Hepatocyte (in vitro differentiated cells): Measurements from ENCODE around the gene INSR. TPM values are rescaled to one million over a fixed set of nuclear protein-coding genes. Genes with fewer than 3 reads are reported as not detected.

Experiments used
- DNase-seq: peaks from one replicate; pipeline ENCODE4 v3.0.0-alpha.2; 2016; ENCODE audit warnings: low spot score
- H2AFZ ChIP-seq: fragments of 200-600 bp; sonication (generic); 2 replicates; pipeline ENCODE4 v1.6.0; 2016; ENCODE audit warnings: antibody characterized with exemption, mild to moderate bottlenecking
- H3K27ac ChIP-seq: fragments of 200-600 bp; sonication (generic); 2 replicates; pipeline ENCODE4 v1.5.1; 2016; ENCODE audit warnings: mild to moderate bottlenecking
- H3K27me3 ChIP-seq: fragments of 200-600 bp; sonication (generic); 2 replicates; pipeline ENCODE4 v1.6.1; 2016
- H3K36me3 ChIP-seq: fragments of 200-600 bp; sonication (generic); replicated peaks from 2 replicates; pipeline ENCODE4 v1.5.1; 2016; ENCODE audit warnings: low read depth; ENCODE audit not compliant: insufficient read depth
- H3K4me1 ChIP-seq: fragments of 200-600 bp; sonication (generic); 2 replicates; pipeline ENCODE4 v1.5.1; 2016; ENCODE audit warnings: mild to moderate bottlenecking, moderate library complexity; ENCODE audit not compliant: insufficient read depth
- H3K4me2 ChIP-seq: fragments of 200-600 bp; sonication (generic); 2 replicates; pipeline ENCODE4 v1.6.0; 2016
- H3K4me3 ChIP-seq: fragments of 200-600 bp; sonication (generic); 2 replicates; pipeline ENCODE4 v1.5.1; 2016; ENCODE audit warnings: mild to moderate bottlenecking
- H3K79me2 ChIP-seq: fragments of 200-600 bp; sonication (generic); 2 replicates; pipeline ENCODE4 v1.6.0; 2017; ENCODE audit warnings: mild to moderate bottlenecking
- H3K9me2 ChIP-seq: fragments of 200-600 bp; sonication (generic); replicated peaks from 2 replicates; pipeline ENCODE4 v1.6.0; 2017; ENCODE audit warnings: mild to moderate bottlenecking; ENCODE audit not compliant: insufficient read depth
- H3K9me3 ChIP-seq: fragments of 200-600 bp; sonication (generic); 2 replicates; pipeline ENCODE4 v1.5.1; 2016; ENCODE audit warnings: low read depth, mild to moderate bottlenecking
- H4K20me1 ChIP-seq: fragments of 200-600 bp; sonication (generic); 2 replicates; pipeline ENCODE4 v1.6.0; 2016; ENCODE audit warnings: mild to moderate bottlenecking; ENCODE audit not compliant: insufficient read depth, poor library complexity, severe bottlenecking
- EZH2 ChIP-seq: fragments of 200-600 bp; sonication (generic); IDR thresholded peaks from 2 replicates; pipeline ENCODE4 v1.6.1; 2016; ENCODE audit warnings: antibody characterized with exemption, mild to moderate bottlenecking, borderline replicate concordance
- EZH2phosphoT487 ChIP-seq: fragments of 200-600 bp; sonication (generic); IDR thresholded peaks from one replicate; pipeline ENCODE4 v1.6.1; 2018; ENCODE audit warnings: antibody characterized with exemption, mild to moderate bottlenecking, low read depth, moderate library complexity; ENCODE audit not compliant: unreplicated experiment, severe bottlenecking
- WGBS: methylation state at CpG from one replicate; pipeline ENCODE4 v1.1.6; 2016; ENCODE audit warnings: low lambda C conversion rate; ENCODE audit errors: missing lambda C conversion rate; 5-methylcytosine and 5-hydroxymethylcytosine counted together
- polyA plus RNA-seq: library from polyadenylated mRNA; unstranded; fragments of >200 nt; fragmentation: Nextera tagmentation; extraction: Ambion mirVana; gene quantifications from 2 replicates; pipeline ENCODE4 v1.2.1, GENCODE V29; 2016
- total RNA-seq: library from RNA; depleted of rRNA; stranded (reverse); fragments of >200 nt; gene quantifications from 2 replicates; pipeline ENCODE4 v1.2.3, GENCODE V29; 2014
- TF ChIP-seq, protein P1 (sequence below): fragments of 200-600 bp; sonication (generic); IDR thresholded peaks from 2 replicates; pipeline ENCODE4 v1.5.1; 2016; ENCODE audit warnings: antibody characterized with exemption, mild to moderate bottlenecking; ENCODE audit not compliant: poor library complexity

INSR gene
- total and polyA plus RNA-seq, 2 experiments from 2014 or later: 17.0 to 59.0 TPM

DNA sequence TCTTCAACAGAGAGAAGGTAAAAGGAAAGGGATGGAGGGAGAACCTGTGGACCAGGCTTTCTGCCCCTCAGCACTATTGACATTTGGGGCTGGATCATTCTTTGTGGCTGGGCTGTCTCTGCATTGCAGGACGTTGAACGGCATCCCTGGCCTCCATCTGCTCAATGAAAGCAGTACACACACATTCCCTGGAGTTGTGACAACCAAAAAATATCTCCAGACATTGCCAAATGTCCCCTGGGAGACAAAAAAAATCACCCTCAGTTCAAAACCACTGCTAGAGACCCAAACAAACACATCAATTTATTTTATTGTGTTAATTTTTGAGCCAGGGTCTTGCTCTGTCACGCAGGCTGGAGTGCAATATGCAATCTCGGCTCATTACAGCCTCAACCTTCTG is 43.3 kb downstream of the INSR start:
- WGBS: 76% methylated on average over 4 of the region's 4 CpGs
- no peaks in the 10 kb centered on the region for H3K9me2 ChIP-seq
- H3K4me1 ChIP-seq: no peaks in the 10 kb centered on the region
- no peaks in the 10 kb centered on the region for H3K27me3 ChIP-seq
- no peak overlapping the region for H3K4me2 ChIP-seq
- no peaks in the 10 kb centered on the region for H3K36me3 ChIP-seq
- no peaks in the 10 kb centered on the region for H3K9me3 ChIP-seq
- DNase-seq: no peak
- H4K20me1 ChIP-seq: no peaks in the 10 kb centered on the region
- H2AFZ ChIP-seq: no peak overlapping the region
- no peak overlapping the region for H3K4me3 ChIP-seq
- H3K27ac ChIP-seq: no peak overlapping the region
- TF ChIP-seq, protein P1, sequence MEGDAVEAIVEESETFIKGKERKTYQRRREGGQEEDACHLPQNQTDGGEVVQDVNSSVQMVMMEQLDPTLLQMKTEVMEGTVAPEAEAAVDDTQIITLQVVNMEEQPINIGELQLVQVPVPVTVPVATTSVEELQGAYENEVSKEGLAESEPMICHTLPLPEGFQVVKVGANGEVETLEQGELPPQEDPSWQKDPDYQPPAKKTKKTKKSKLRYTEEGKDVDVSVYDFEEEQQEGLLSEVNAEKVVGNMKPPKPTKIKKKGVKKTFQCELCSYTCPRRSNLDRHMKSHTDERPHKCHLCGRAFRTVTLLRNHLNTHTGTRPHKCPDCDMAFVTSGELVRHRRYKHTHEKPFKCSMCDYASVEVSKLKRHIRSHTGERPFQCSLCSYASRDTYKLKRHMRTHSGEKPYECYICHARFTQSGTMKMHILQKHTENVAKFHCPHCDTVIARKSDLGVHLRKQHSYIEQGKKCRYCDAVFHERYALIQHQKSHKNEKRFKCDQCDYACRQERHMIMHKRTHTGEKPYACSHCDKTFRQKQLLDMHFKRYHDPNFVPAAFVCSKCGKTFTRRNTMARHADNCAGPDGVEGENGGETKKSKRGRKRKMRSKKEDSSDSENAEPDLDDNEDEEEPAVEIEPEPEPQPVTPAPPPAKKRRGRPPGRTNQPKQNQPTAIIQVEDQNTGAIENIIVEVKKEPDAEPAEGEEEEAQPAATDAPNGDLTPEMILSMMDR: no peak
- TF ChIP-seq EZH2 (no peak), EZH2phosphoT487 (no peak)
- H3K79me2 ChIP-seq: peaks cover 86% of the 10 kb centered on the region

DNA sequence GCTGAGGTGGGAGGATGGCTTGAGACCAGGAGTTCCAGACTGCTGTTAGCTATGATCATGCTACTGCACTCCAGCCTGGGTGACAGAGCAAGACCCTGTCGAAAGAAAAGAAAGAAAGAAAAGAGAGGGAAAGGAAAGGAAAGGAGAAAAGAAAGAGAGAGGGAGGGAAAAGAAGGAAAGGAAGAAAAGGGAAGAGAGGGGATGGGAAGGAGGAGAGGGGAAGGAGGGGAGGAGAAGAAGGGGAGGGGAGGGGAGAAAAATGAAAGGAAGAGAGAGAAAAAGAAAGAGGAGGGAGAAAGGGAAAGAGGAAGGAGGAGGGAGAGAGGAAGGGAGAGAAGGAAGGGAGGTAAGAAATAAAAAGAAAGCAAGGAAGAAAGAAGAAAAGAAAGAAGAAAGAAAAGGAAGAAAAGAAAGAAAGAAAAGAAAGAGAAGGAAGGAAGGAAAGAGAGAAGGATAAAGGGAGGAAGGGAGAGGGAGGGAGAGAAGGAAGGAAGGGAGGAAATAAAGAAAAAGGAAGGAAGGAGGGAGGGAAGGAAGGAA is 44.1 kb downstream of the INSR start:
- no peaks in the 10 kb centered on the region for H4K20me1 ChIP-seq
- H2AFZ ChIP-seq: no peak overlapping the region
- TF ChIP-seq, protein P1: no peak
- H3K9me3 ChIP-seq: no peaks in the 10 kb centered on the region
- no peaks in the 10 kb centered on the region for H3K27me3 ChIP-seq
- no peak for DNase-seq
- H3K4me1 ChIP-seq: no peaks in the 10 kb centered on the region
- no peak overlapping the region for H3K4me2 ChIP-seq
- no peaks in the 10 kb centered on the region for H3K36me3 ChIP-seq
- peaks cover 86% of the 10 kb centered on the region for H3K79me2 ChIP-seq
- no peak overlapping the region for H3K4me3 ChIP-seq
- H3K9me2 ChIP-seq: no peaks in the 10 kb centered on the region
- H3K27ac ChIP-seq: no peak overlapping the region
- WGBS: 80% methylated on average over 1 of the region's 1 CpG

DNA sequence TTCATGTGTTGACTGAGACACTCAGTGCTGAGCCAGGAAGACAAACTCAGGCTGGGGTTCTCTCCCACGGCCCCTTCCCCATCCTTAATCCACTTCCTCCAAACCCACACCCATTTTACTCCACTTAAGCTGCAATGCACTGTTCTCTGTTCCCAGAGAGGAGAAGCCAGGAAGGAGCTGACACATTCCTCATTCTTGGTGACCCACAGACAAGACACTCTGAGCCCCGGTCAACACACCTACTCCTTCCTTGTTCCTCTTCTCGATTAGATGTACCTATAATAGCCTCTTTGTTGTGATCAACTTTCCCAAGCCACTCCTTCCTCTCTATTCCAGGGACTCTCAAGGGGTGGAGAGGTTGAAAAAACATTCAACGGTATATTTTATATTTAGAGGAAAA is 47.1 kb downstream of the INSR start:
- Histone ChIP-seq H3K4me2 (no peak overlapping the region), H3K9me2 (no peaks in the 10 kb centered on the region), H3K4me3 (no peak overlapping the region), H3K27me3 (no peaks in the 10 kb centered on the region), H3K9me3 (no peaks in the 10 kb centered on the region), H4K20me1 (no peaks in the 10 kb centered on the region), H3K27ac (no peak overlapping the region), H3K79me2 (peaks cover 74% of the 10 kb centered on the region), H3K4me1 (no peaks in the 10 kb centered on the region), H2AFZ (no peak overlapping the region), H3K36me3 (no peaks in the 10 kb centered on the region)
- 87% methylated on average over 4 of the region's 4 CpGs for WGBS
- DNase-seq: no peak
- TF ChIP-seq, protein P1: no peak
- TF ChIP-seq EZH2phosphoT487 (no peak), EZH2 (no peak)

DNA sequence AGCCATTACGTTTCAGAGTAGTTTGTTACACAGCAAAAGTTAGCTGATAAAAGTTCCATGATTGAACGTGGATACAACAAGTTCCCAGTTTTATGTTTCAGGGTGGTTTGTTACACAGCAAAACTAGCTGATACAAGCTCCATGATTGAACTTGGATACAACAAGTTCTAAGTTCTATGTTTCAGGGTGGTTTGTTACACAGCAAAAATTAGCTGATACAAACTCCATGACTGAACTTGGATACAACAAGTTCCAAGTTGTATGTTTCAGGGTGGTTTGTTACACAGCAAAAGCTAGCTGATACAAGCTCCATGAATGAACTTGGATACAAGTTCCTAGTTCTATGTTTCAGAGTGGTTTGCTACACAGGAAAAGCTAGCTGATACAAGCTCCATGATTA is 47.6 kb downstream of the INSR start:
- H3K27me3 ChIP-seq: no peaks in the 10 kb centered on the region
- no peak overlapping the region for H3K4me2 ChIP-seq
- H3K36me3 ChIP-seq: no peaks in the 10 kb centered on the region
- no peaks in the 10 kb centered on the region for H3K4me1 ChIP-seq
- peaks cover under 1% of the 10 kb centered on the region for H4K20me1 ChIP-seq
- no peaks in the 10 kb centered on the region for H3K9me3 ChIP-seq
- TF ChIP-seq EZH2 (no peak), EZH2phosphoT487 (no peak)
- TF ChIP-seq, protein P1: no peak
- peaks cover 72% of the 10 kb centered on the region for H3K79me2 ChIP-seq
- H3K27ac ChIP-seq: no peak overlapping the region
- no peak overlapping the region for H2AFZ ChIP-seq
- WGBS: 94% methylated on average over 2 of the region's 2 CpGs
- H3K4me3 ChIP-seq: no peak overlapping the region
- H3K9me2 ChIP-seq: no peaks in the 10 kb centered on the region
- DNase-seq: no peak
